Endodermal cell (in vitro differentiated cells): ENCODE results near the gene COL26A1. TPM values are rescaled to one million over a fixed set of nuclear protein-coding genes. Genes with fewer than 3 reads are reported as not detected.

Experiments used
- DNase-seq: peaks from one replicate; pipeline ENCODE4 v3.0.0-alpha.2; 2017
- H3K27ac ChIP-seq: 2 replicates; pipeline ENCODE4 v1.5.1; 2013; ENCODE audit warnings: mild to moderate bottlenecking, low read depth, low read length, moderate library complexity
- H3K27me3 ChIP-seq: 2 replicates; pipeline ENCODE4 v1.6.1; 2013; ENCODE audit warnings: mild to moderate bottlenecking, low read length, moderate library complexity; ENCODE audit not compliant: insufficient read depth, control insufficient read depth, poor library complexity, severe bottlenecking
- H3K36me3 ChIP-seq: 2 replicates; pipeline ENCODE4 v1.7.0; 2013; ENCODE audit warnings: mild to moderate bottlenecking, low read length, moderate library complexity; ENCODE audit not compliant: control insufficient read depth, insufficient read depth
- H3K4me1 ChIP-seq: one replicate; pipeline ENCODE4 v1.7.0; 2013; ENCODE audit warnings: low read length; ENCODE audit not compliant: control insufficient read depth, insufficient read depth
- H3K4me3 ChIP-seq: 2 replicates; pipeline ENCODE4 v1.5.1; 2013; ENCODE audit warnings: mild to moderate bottlenecking, low read length, moderate library complexity
- H3K9ac ChIP-seq: 2 replicates; pipeline ENCODE4 v1.6.1; 2013; ENCODE audit warnings: mild to moderate bottlenecking, low read length, moderate library complexity; ENCODE audit not compliant: poor library complexity, severe bottlenecking; ENCODE audit errors: extremely low read depth
- H3K9me3 ChIP-seq: 2 replicates; pipeline ENCODE4 v1.6.1; 2013; ENCODE audit warnings: mild to moderate bottlenecking, low read length, moderate library complexity; ENCODE audit not compliant: control insufficient read depth
- H3K27ac Mint-ChIP-seq: 2 replicates; pipeline ENCODE4 v1.8.0; 2020; ENCODE audit warnings: mixed read lengths
- H3K27me3 Mint-ChIP-seq: 2 replicates; pipeline ENCODE4 v1.8.0; 2021; ENCODE audit warnings: mild to moderate bottlenecking, mixed read lengths; ENCODE audit not compliant: insufficient read depth
- H3K36me3 Mint-ChIP-seq: 2 replicates; pipeline ENCODE4 v1.8.0; 2020; ENCODE audit warnings: low read depth, mixed read lengths
- H3K4me1 Mint-ChIP-seq: 2 replicates; pipeline ENCODE4 v1.8.0; 2020; ENCODE audit warnings: mixed read lengths
- H3K4me3 Mint-ChIP-seq: 2 replicates; pipeline ENCODE4 v1.8.0; 2020; ENCODE audit warnings: mild to moderate bottlenecking, moderate library complexity, mixed read lengths
- H3K9me3 Mint-ChIP-seq: 2 replicates; pipeline ENCODE4 v1.8.0; 2020; ENCODE audit warnings: mild to moderate bottlenecking, mixed read lengths
- CTCF ChIP-seq: fragments of 200-600 bp; sonication (generic); conservative IDR thresholded peaks from 2 replicates; pipeline ENCODE4 v1.5.0; 2021; ENCODE audit warnings: antibody characterized with exemption, mild to moderate bottlenecking
- WGBS, 2 experiments: methylation state at CpG; one replicate each; pipeline versions ENCODE4 v1.1.5 to v1.1.7; 2013; ENCODE audit warnings: missing lambda C conversion rate in 2 of 2, mixed read lengths in 1 of 2; ENCODE audit not compliant: insufficient coverage in 1 of 2, insufficient read length in 1 of 2; 5-methylcytosine and 5-hydroxymethylcytosine counted together
- total RNA-seq, 2 donors: library from RNA; stranded (reverse); fragmentation: NEBNext Ultra II Directional in 1 of 2; extraction: Animal tissue kit (Norgen Biotek cat#: 25700) in 1 of 2; gene quantifications; 2 replicates in 1 of 2; 3 replicates in 1 of 2; pipeline ENCODE4 v1.2.1, GENCODE V29; 2021

The COL26A1 gene
- total RNA-seq, 2 donors from 2014 or later, result 41.2 to 47.0 TPM

GRCh38 chr7:101401390-101402080, 38.9 kb downstream of the COL26A1 start:
- H3K4me3 Mint-ChIP-seq, result peak overlapping the region; percentile 41
- DNase-seq, result no peak
- H3K9me3 ChIP-seq, result no peaks in the 10 kb centered on the region
- no peak overlapping the region for H3K4me3 ChIP-seq
- H3K36me3 Mint-ChIP-seq, result peaks cover 8% of the 10 kb centered on the region
- peak overlapping the region; percentile 82 for H3K27ac ChIP-seq
- TF ChIP-seq CTCF, result peak; percentile 19
- H3K27me3 ChIP-seq, result no peaks in the 10 kb centered on the region
- H3K9me3 Mint-ChIP-seq, result peaks cover 3% of the 10 kb centered on the region
- 25 to 51% methylated on average over 5 to 7 of the region's 7 CpGs for WGBS, 2 experiments
- no peaks in the 10 kb centered on the region for H3K4me1 ChIP-seq
- H3K36me3 ChIP-seq, result no peaks in the 10 kb centered on the region
- no peaks in the 10 kb centered on the region for H3K27me3 Mint-ChIP-seq
- peaks cover 25% of the 10 kb centered on the region for H3K4me1 Mint-ChIP-seq
- peak overlapping the region; percentile 93 for H3K27ac Mint-ChIP-seq
- peak overlapping the region; percentile 12 for H3K9ac ChIP-seq

- H3K4me1 Mint-ChIP-seq, result peaks cover 25% of the 10 kb centered on the region
- H3K36me3 ChIP-seq, result no peaks in the 10 kb centered on the region
- peak overlapping the region; percentile 41 for H3K4me3 Mint-ChIP-seq
- H3K9ac ChIP-seq, result peak overlapping the region; percentile 12
- H3K9me3 Mint-ChIP-seq, result peaks cover 4% of the 10 kb centered on the region
- peak overlapping the region; percentile 93 for H3K27ac Mint-ChIP-seq
- no peaks in the 10 kb centered on the region for H3K27me3 ChIP-seq
- no peaks in the 10 kb centered on the region for H3K27me3 Mint-ChIP-seq
- H3K27ac ChIP-seq, result peak overlapping the region; percentile 82
- H3K9me3 ChIP-seq, result peaks cover 2% of the 10 kb centered on the region
- peak; percentile 94 for DNase-seq
- WGBS, 2 experiments, result 5 to 13% methylated on average over 3 to 12 of the region's 12 CpGs
- no peak overlapping the region for H3K4me3 ChIP-seq
- peaks cover 12% of the 10 kb centered on the region for H3K36me3 Mint-ChIP-seq
- no peaks in the 10 kb centered on the region for H3K4me1 ChIP-seq
- no peak for TF ChIP-seq CTCF
These were observed 39.6 kb downstream of the COL26A1 start for GRCh38 chr7:101402081-101402779.

- H3K27me3 Mint-ChIP-seq, result no peaks in the 10 kb centered on the region
- H3K9me3 Mint-ChIP-seq, result peaks cover 9% of the 10 kb centered on the region
- TF ChIP-seq CTCF, result no peak
- H3K9me3 ChIP-seq, result peaks cover 5% of the 10 kb centered on the region
- H3K36me3 ChIP-seq, result no peaks in the 10 kb centered on the region
- DNase-seq, result no peak
- no peaks in the 10 kb centered on the region for H3K4me1 ChIP-seq
- no peak overlapping the region for H3K9ac ChIP-seq
- no peak overlapping the region for H3K27ac ChIP-seq
- no peak overlapping the region for H3K4me3 ChIP-seq
- no peak overlapping the region for H3K27ac Mint-ChIP-seq
- peaks cover 25% of the 10 kb centered on the region for H3K4me1 Mint-ChIP-seq
- H3K36me3 Mint-ChIP-seq, result peaks cover 17% of the 10 kb centered on the region
- no peak overlapping the region for H3K4me3 Mint-ChIP-seq
- H3K27me3 ChIP-seq, result no peaks in the 10 kb centered on the region
- WGBS, 2 experiments, result 76 to 82% methylated on average over 4 to 6 of the region's 6 CpGs
These were observed 40.2 kb downstream of the COL26A1 start for GRCh38 chr7:101402835-101403234.
